Frontal cortex (tissue), 4 donors: Measurements from ENCODE around the gene SLCO1C1. TPM values are rescaled to one million over a fixed set of nuclear protein-coding genes. Genes with fewer than 3 reads are reported as not detected.

Experiments
- DNase-seq, 2 donors: peaks; one replicate each; pipeline ENCODE4 v3.0.0; 2012; ENCODE audit warnings: low spot score in 2 of 2
- FAIRE-seq: peaks from 2 replicates; lab custom pipeline; 2012; peaks lifted over from hg19 to GRCh38; lab: Jason Lieb, UNC
- total RNA-seq: library from RNA; depleted of rRNA; stranded (reverse); fragments of >200 nt; gene quantifications from one replicate; pipeline ENCODE4 v1.2.3, GENCODE V29; 2014
- donor health status: control.
- donor health status: control.
- donor health status: control.

Gene SLCO1C1, protein sequence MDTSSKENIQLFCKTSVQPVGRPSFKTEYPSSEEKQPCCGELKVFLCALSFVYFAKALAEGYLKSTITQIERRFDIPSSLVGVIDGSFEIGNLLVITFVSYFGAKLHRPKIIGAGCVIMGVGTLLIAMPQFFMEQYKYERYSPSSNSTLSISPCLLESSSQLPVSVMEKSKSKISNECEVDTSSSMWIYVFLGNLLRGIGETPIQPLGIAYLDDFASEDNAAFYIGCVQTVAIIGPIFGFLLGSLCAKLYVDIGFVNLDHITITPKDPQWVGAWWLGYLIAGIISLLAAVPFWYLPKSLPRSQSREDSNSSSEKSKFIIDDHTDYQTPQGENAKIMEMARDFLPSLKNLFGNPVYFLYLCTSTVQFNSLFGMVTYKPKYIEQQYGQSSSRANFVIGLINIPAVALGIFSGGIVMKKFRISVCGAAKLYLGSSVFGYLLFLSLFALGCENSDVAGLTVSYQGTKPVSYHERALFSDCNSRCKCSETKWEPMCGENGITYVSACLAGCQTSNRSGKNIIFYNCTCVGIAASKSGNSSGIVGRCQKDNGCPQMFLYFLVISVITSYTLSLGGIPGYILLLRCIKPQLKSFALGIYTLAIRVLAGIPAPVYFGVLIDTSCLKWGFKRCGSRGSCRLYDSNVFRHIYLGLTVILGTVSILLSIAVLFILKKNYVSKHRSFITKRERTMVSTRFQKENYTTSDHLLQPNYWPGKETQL
- total RNA-seq = 16.7 TPM

DNA sequence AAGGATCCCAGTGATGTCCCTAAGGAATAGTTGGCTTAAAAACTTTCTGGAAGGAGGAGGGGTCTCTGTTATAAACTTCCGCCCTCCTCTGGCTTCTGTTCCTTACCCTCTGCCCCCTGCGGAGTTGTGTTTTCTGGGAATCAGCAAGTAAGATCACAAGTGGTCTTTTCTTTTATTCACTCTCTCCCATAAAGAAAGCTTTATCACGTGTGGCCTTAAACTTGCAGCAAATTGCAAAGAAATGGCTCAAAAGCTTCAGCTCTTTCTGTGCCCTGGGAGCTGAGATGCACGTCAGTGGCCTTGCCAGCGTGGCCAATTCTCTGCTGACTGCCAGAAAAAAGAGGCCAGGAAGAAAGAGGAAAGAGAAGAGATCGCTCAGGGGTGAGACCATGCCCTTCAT lies at the start of gene SLCO1C1:
Gene SLCO1C1 (plus strand): TSS at position 101 of the 400 bp plus-strand sequence. CDS start 4,245 bp downstream, outside the sequence.
- FAIRE-seq (no peak), DNase-seq (no peak)

- no peak for FAIRE-seq
- DNase-seq = peak; percentile 5 to 12
Measured at GRCh38 chr12:20646239-20646827, 48.8 kb upstream of the SLCO1C1 start.

GRCh38 chr12:20653871-20654270 lies 41.3 kb upstream of the SLCO1C1 start:
- no peak for FAIRE-seq
- no peak for DNase-seq

DNA sequence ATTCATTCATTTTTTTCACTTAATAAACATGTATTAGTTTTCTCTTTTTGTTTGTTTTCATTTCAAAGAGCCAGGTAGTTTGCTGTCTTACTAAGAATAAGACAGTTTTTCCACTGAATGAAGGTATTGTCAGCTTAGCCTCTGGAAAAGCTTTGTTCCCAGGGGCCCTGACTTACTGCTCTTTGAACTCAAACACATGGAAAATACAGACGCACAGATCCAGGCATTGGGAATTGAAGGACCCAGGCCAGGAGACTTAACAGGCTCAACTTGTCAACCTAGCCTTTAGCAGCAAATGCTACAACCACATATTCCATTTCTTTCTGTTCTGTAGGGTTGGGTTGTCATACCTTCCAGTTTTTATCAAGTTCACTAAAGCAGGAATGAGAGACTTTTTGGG lies 38.5 kb upstream of the SLCO1C1 start:
- DNase-seq (no peak), FAIRE-seq (no peak)

GRCh38 chr12:20657496-20657895 lies 37.6 kb upstream of the SLCO1C1 start:
- DNase-seq (no peak), FAIRE-seq (no peak)

DNA sequence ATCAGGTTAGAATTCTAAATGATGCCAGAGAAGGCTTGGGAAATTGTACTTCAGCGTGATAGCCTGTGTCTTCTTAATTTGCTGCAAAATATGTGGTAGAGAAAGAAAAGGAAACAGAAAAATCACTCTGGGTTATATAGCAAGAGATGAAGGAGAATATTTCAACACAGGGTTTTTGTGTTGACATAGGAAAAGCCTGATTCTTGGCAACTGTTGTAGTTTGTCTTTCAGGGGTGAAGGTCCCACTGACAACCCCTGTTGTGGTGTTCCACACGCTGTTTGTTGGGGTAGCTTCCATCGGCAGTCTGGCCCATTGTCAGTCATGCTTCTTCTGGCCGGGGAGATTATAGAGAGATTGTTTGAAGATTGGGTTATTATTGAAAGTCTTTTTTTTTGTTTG lies 13.8 kb upstream of the SLCO1C1 start:
- DNase-seq (no peak), FAIRE-seq (no peak)

GRCh38 chr12:20696181-20696905 lies 1.2 kb downstream of the SLCO1C1 start:
- no peak for DNase-seq
- no peak for FAIRE-seq

DNA sequence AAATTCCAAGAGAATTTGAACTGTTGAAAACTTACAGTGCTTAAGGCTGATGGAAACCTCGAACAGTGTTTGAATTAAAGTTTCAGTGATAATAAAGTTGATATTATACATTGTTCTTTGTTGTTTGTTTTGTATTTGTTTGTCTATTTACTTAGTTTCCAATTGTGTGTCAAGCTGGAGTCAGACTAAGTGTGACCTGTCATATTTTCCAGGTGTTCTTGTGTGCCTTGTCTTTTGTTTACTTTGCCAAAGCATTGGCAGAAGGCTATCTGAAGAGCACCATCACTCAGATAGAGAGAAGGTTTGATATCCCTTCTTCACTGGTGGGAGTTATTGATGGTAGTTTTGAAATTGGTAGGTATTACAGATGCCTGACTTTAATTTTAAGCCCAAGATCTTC lies 6.0 kb downstream of the SLCO1C1 start:
- FAIRE-seq = no peak

GRCh38 chr12:20704860-20705259 lies 9.7 kb downstream of the SLCO1C1 start:
- FAIRE-seq (no peak), DNase-seq (no peak)

More for the DNA sequence above, 6.0 kb downstream of the SLCO1C1 start:
- no peak for DNase-seq

DNA sequence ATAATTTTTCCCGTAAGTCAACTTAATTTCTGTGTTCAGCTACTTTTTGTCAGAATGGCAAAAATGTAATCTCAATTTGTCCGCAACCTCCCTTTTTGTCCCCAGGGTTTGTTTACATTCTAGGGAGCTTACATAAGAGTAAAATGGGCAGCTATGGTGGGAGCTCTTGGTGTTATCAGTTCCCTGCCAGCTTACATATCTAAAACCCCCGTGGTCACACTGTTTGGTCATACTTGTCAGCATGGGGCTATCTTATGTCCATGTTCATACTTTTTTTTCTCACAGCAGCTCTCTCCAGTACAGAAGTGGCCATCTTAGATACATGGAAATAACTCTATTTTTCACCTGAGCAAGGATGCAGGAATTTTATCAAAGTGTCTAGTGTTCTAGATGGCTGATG lies 16.7 kb downstream of the SLCO1C1 start:
- FAIRE-seq (no peak), DNase-seq (no peak)

GRCh38 chr12:20716037-20716436 lies 20.9 kb downstream of the SLCO1C1 start:
- FAIRE-seq (no peak), DNase-seq (no peak)

DNA sequence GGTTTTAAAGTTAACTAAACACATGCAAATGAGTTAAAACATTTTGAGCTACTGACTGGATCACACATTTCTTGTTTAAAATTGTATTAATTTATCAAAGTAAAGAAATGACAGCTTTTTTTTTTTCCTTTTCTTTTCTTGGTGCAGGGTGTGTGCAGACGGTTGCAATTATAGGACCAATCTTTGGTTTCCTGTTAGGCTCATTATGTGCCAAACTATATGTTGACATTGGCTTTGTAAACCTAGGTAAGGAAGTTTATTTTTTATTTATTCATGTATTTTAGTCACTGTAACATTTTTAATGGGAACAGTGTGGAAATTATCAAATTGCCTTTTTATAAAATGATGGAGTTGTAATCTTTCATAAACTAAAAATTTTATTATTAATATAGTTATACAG lies 21.9 kb downstream of the SLCO1C1 start:
- FAIRE-seq (peak; percentile 65), DNase-seq (no peak)

- no peak for FAIRE-seq
- DNase-seq = no peak
Measured at GRCh38 chr12:20718294-20718693, 23.2 kb downstream of the SLCO1C1 start.

DNA sequence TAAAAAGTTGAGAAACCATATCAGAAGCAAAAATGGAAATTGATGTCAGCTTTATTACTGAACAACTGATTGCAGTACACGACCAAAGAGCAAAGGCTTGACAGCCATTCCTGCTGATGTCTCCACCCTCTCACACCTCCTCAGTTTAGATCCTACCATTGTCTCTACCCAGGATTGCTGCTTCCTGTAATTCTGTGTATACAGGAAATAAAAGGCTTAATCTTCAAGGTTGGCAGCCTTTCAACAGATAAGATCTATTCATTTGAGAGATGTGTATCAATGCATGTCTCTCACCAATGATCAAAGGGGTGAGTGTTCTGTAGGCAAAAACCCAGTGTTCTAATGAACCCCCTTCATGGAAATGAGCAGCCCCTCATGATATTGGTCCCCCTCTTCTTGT lies 27.0 kb downstream of the SLCO1C1 start:
- FAIRE-seq (no peak), DNase-seq (no peak)

DNA sequence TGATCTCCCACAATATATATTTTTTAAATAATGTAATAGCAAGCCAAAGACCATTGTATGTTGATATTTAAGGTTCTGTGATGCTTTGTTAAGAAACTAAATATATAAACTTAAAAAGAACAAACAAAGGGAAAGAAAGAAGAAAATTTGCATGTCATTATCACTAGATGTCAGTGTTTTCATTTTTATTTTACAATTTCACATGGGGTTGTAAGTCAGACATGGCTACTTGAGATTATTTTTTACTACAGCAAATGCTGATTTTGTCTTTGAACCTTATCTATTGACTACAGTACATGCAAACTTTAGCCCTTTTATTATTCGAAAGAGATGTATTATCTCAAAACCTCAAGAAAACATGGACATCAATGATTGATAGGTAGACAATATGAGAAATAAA lies 36.1 kb downstream of the SLCO1C1 start:
- FAIRE-seq (no peak), DNase-seq (no peak)

DNA sequence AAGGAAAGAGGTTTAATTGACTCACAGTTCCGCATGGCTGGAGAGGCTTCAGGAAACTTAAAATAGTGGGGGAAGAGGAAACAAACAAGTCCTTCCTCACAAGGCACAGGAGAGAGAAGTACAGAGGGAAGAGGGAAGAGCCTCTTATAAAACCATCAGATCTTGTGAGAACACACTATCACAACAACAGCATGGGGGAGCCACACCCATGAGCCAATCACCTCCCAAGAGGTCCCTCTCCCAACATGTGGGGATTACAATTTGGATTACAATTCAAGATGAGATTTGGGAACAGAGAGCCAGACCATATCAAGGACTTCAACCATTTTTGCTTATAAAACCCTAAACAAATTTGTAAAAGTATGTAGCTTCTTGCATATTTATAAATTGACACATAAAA lies 45.8 kb downstream of the SLCO1C1 start:
- no peak for DNase-seq
- FAIRE-seq = no peak

- no peak for DNase-seq
- FAIRE-seq = no peak
Measured at GRCh38 chr12:20748198-20748597, 53.1 kb downstream of the SLCO1C1 start.

DNA sequence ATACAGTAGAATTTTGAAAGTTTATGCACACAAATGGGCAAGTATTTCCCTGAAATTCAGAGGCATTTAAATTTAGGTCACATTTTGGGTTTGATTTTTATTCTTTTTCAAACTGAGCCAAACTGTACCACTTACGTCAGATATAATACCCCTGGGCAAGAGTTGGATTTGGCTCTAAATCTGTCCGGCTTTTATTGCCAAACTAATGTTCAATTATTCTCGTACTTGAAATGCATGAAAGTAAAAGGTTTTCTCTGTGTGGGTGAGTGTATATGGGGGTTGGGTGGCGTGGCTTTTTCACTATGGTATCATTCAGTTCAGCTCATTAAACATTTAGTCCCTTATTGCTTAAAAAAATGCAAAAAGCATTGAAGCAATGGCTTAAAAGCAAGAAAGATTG lies 55.9 kb downstream of the SLCO1C1 start:
- DNase-seq = no peak
- no peak for FAIRE-seq

- FAIRE-seq = no peak
- DNase-seq = no peak
Measured at GRCh38 chr12:20777420-20777819, 82.3 kb downstream of the SLCO1C1 start.

DNA sequence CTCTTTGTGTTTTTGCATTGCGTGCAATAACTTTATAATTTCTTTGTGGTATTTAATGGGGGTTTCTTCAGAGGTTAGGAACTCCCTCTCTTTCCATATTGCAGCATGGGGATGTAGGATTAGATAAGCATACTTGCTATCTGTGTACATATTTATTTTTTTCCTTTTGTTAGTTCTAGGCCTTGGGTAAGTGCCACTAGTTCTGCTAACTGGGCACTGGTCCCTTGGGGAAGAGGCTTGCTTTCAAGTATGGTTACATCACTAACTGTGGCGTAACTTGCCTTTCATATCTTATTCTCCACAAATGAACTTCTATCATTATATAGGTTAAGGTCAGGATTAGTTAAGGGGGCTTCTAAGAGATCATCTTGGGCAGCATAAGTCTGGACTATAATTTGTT lies 83.8 kb downstream of the SLCO1C1 start:
- DNase-seq = no peak
- no peak for FAIRE-seq
